ENCODE results near the gene IL23R. TPM values are rescaled to one million over a fixed set of nuclear protein-coding genes. Genes with fewer than 3 reads are reported as not detected.

The IL23R gene
- total and polyA plus RNA-seq, 4 donors: 0.08 to 0.09 TPM; not detected in 2

DNA sequence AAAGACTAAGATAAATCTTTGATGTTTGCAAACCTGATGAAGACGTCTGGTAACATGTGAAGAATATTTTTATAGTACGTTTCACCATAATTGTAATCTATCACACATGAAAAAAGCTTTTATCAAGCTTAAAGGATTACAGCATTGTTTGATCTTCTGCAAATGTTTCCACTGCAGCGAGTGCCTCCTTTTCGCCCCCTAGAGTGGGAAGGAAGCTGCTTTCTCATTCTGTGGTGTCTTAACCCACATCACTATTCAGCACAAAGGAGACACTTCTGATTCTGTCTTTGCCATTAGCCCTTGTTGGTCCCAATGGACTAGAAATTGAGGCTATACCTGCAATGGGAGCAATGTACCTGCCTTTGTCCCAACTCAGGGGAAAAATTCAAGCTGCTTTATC is 95.4 kb downstream of the IL23R start:
- Histone ChIP-seq H3K27me3 (ENCODE audit: control insufficient read depth in 4 of 4, insufficient read depth in 4 of 4, low read length in 3 of 4) (no peaks in the 10 kb centered on the region), H3K9ac (ENCODE audit: low read depth in 1 of 2, low read length in 2 of 2) (no peak overlapping the region), H3K4me3 (ENCODE audit: low read depth in 1 of 3, low read length in 3 of 3) (no peak overlapping the region), H3K4me1 (ENCODE audit: control insufficient read depth in 4 of 4, insufficient read depth in 4 of 4, low read length in 3 of 4) (no peaks in the 10 kb centered on the region), H3K9me3 (ENCODE audit: control insufficient read depth in 4 of 4, low read length in 3 of 4) (no peaks in the 10 kb centered on the region), H3K36me3 (ENCODE audit: control insufficient read depth in 4 of 4, insufficient read depth in 3 of 4, low read depth in 1 of 4, low read length in 3 of 4) (no peaks in the 10 kb centered on the region), H3K27ac (ENCODE audit: low read depth in 1 of 2, low read length in 2 of 2) (no peak overlapping the region)
- DNase-seq (ENCODE audit: low spot score): no peak
- TF ChIP-seq FOXA2 (IDR thresholded peaks at IDR 0.05) (no peak), CTCF (IDR thresholded peaks at IDR 0.05; ENCODE audit: low read depth, low read length, missing input control) (no peak), RXRA (IDR thresholded peaks at IDR 0.05) (no peak), ATF3 (IDR thresholded peaks at IDR 0.05) (no peak), HNF4A (conservative IDR thresholded peaks at IDR 0.05) (no peak)
- 44% methylated on average over 4 of the region's 4 CpGs for WGBS

DNA sequence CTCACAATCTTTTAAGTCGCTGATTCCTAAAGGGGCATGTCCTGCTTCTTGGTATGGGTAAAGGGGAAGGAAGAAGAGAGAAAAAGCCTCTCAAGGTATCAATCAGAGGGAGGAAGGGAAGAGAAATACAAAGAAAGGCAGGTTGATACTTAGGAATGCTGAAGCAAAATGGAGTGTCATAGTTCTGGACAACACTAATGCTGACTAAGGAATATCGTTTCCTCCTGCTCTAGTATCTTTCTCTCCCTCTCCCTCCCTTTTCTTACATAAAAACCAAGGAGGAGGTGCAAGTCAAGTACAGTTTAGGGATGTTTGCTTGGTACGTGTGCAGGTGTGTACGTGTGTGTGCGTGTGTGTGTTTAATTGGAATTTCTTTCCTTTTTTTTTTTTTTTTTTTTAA is 96.5 kb downstream of the IL23R start:
- Histone ChIP-seq H3K27me3 (ENCODE audit: control insufficient read depth in 4 of 4, insufficient read depth in 4 of 4, low read length in 3 of 4) (no peaks in the 10 kb centered on the region), H3K4me3 (ENCODE audit: low read depth in 1 of 3, low read length in 3 of 3) (no peak overlapping the region), H3K36me3 (ENCODE audit: control insufficient read depth in 4 of 4, insufficient read depth in 3 of 4, low read depth in 1 of 4, low read length in 3 of 4) (no peaks in the 10 kb centered on the region), H3K4me1 (ENCODE audit: control insufficient read depth in 4 of 4, insufficient read depth in 4 of 4, low read length in 3 of 4) (no peaks in the 10 kb centered on the region), H3K9me3 (ENCODE audit: control insufficient read depth in 4 of 4, low read length in 3 of 4) (no peaks in the 10 kb centered on the region), H3K27ac (ENCODE audit: low read depth in 1 of 2, low read length in 2 of 2) (no peak overlapping the region), H3K9ac (ENCODE audit: low read depth in 1 of 2, low read length in 2 of 2) (no peak overlapping the region)
- 86% methylated on average over 5 of the region's 5 CpGs for WGBS
- no peak for DNase-seq (ENCODE audit: low spot score)
- TF ChIP-seq MAX (IDR thresholded peaks at IDR 0.05) (no peak), ATF3 (IDR thresholded peaks at IDR 0.05) (no peak), GABPA (IDR thresholded peaks at IDR 0.05 in 1 of 2, conservative IDR thresholded peaks at IDR 0.05 in 1 of 2) (no peak), RAD21 (IDR thresholded peaks at IDR 0.05) (no peak)

GRCh38 chr1:67264152-67264551 is 97.9 kb downstream of the IL23R start:
- no peaks in the 10 kb centered on the region for H3K36me3 ChIP-seq (ENCODE audit: control insufficient read depth in 4 of 4, insufficient read depth in 3 of 4, low read depth in 1 of 4, low read length in 3 of 4)
- H3K4me1 ChIP-seq (ENCODE audit: control insufficient read depth in 4 of 4, insufficient read depth in 4 of 4, low read length in 3 of 4): no peaks in the 10 kb centered on the region
- no peak for TF ChIP-seq TAF1 (conservative IDR thresholded peaks at IDR 0.05)
- no peak for TF ChIP-seq RXRA (IDR thresholded peaks at IDR 0.05)
- TF ChIP-seq YY1 (IDR thresholded peaks at IDR 0.05): no peak
- no peak for TF ChIP-seq ZBTB33 (IDR thresholded peaks at IDR 0.05)
- TF ChIP-seq RAD21 (IDR thresholded peaks at IDR 0.05): no peak
- TF ChIP-seq HNF4G (IDR thresholded peaks at IDR 0.05): no peak
- TF ChIP-seq REST (IDR thresholded peaks at IDR 0.05): no peak
- no peak for TF ChIP-seq SP1 (IDR thresholded peaks at IDR 0.05)
- H3K27ac ChIP-seq (ENCODE audit: low read depth in 1 of 2, low read length in 2 of 2): no peak overlapping the region
- no peak overlapping the region for H3K9ac ChIP-seq (ENCODE audit: low read depth in 1 of 2, low read length in 2 of 2)
- H3K9me3 ChIP-seq (ENCODE audit: control insufficient read depth in 4 of 4, low read length in 3 of 4): no peaks in the 10 kb centered on the region
- no peaks in the 10 kb centered on the region for H3K27me3 ChIP-seq (ENCODE audit: control insufficient read depth in 4 of 4, insufficient read depth in 4 of 4, low read length in 3 of 4)
- no peak overlapping the region for H3K4me3 ChIP-seq (ENCODE audit: low read depth in 1 of 3, low read length in 3 of 3)
- DNase-seq (ENCODE audit: low spot score): no peak

Measured in liver (tissue), 9 donors.